HG03060 (cell line): ENCODE measurements around the gene CADM2.
"Not testable (repeated sequence)": the region's sequence is repeated elsewhere in the genome, so short reads cannot be mapped to it uniquely, and the experiment has no call there.

Experiments
- ATAC-seq: cut with Tn5 transposase; IDR thresholded peaks from one replicate; pipeline ENCODE4 v1.9.1; 2021; ENCODE audit warnings: low read depth, moderate number of reproducible peaks; ENCODE audit not compliant: unreplicated experiment

Gene CADM2

GRCh38 chr3:85626662-85627061 is 667.9 kb downstream of the CADM2 start:
- no peak for ATAC-seq

GRCh38 chr3:85627932-85628331 is 669.1 kb downstream of the CADM2 start:
- ATAC-seq, result no peak

GRCh38 chr3:85631070-85631469 is 672.3 kb downstream of the CADM2 start:
- no peak for ATAC-seq

- ATAC-seq, result no peak
Measured at GRCh38 chr3:85632921-85633320, 674.1 kb downstream of the CADM2 start.

GRCh38 chr3:85652360-85652759 is 693.6 kb downstream of the CADM2 start:
- ATAC-seq, result no peak

- ATAC-seq, result no peak
Measured at GRCh38 chr3:85660451-85660850, 701.7 kb downstream of the CADM2 start.

- no peak for ATAC-seq
Measured at GRCh38 chr3:85662462-85662861, 703.7 kb downstream of the CADM2 start.

- no peak for ATAC-seq
Measured at GRCh38 chr3:85667744-85668143, 709.0 kb downstream of the CADM2 start.

GRCh38 chr3:85670634-85671205 is 711.9 kb downstream of the CADM2 start:
- no peak for ATAC-seq

- no peak for ATAC-seq
Measured at GRCh38 chr3:85672761-85673160, 714.0 kb downstream of the CADM2 start.

- ATAC-seq, result no peak
Measured at GRCh38 chr3:85678713-85679112, 719.9 kb downstream of the CADM2 start.

GRCh38 chr3:85681906-85682305 is 723.1 kb downstream of the CADM2 start:
- no peak for ATAC-seq

GRCh38 chr3:85691196-85691595 is 732.4 kb downstream of the CADM2 start:
- ATAC-seq, result no peak

- ATAC-seq, result no peak
Measured at GRCh38 chr3:85697156-85697555, 738.4 kb downstream of the CADM2 start.

GRCh38 chr3:85706130-85706529 is 747.3 kb downstream of the CADM2 start:
- no peak for ATAC-seq

- ATAC-seq, result not testable (repeated sequence)
Measured at GRCh38 chr3:85708325-85708724, 749.5 kb downstream of the CADM2 start.

- ATAC-seq, result no peak
Measured at GRCh38 chr3:85709346-85709892, 750.6 kb downstream of the CADM2 start.

GRCh38 chr3:85710490-85710889 is 751.7 kb downstream of the CADM2 start:
- ATAC-seq, result no peak

- no peak for ATAC-seq
Measured at GRCh38 chr3:85721409-85722145, 762.8 kb downstream of the CADM2 start.

- no peak for ATAC-seq
Measured at GRCh38 chr3:85725809-85726208, 767.0 kb downstream of the CADM2 start.

GRCh38 chr3:85726241-85726640 is 767.5 kb downstream of the CADM2 start:
- ATAC-seq, result no peak

- ATAC-seq, result no peak
Measured at GRCh38 chr3:85737846-85738245, 779.1 kb downstream of the CADM2 start.
